ENCODE data around the gene STOX1.
A peak's percentile ranks its signal among the peaks of the same experiment; 100 is the strongest.
"Not testable (repeated sequence)": the region's sequence is repeated elsewhere in the genome, so short reads cannot be mapped to it uniquely, and the experiment has no call there.

Gene STOX1

DNA sequence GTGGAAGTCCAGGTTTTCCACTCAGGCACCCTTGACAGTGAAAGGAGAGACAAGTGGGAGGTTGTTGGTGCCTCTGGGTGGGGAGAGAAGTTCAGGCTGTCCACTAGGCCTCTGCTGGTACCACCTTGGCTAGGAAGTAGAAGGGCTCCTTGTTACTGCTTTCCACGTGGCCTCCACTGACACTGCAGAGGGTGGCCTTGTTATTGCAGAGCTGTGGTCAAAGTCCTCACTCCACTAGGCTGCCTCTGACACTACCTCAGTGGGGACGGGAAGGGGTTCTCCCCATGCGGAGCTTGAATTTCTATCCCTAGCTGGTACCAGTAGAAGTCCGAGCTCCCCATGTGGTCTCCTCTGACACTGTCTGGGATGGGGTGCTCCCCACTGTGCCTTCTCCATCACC lies 14.9 kb upstream of the STOX1 start:
- H3K4me3 ChIP-seq (ENCODE audit: low read length): no peak overlapping the region
- TF ChIP-seq ZNF274 (IDR thresholded peaks at IDR 0.05; ENCODE audit: low read depth, low read length): no peak

DNA sequence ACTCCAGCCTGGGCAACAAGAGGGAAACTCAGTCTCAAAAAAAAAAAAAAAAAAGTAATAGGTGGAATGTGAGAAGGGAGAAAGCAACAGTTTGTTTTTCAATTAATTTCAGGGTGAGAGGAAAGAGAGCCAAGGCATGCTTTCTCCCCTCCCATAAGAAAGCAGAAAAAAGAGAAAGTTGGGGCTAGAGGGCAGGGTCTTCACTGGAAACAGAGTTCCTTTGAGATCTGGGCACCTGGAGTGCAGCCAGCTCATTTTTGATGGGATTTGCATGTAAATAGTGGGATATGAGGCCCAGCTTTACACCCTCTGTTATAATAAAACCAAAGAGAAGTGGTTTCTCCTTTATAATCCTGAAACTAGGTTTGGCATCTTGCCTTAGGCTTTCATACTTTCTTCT lies 13.8 kb upstream of the STOX1 start:
- no peak for TF ChIP-seq ZNF274 (IDR thresholded peaks at IDR 0.05; ENCODE audit: low read depth, low read length)
- H3K4me3 ChIP-seq (ENCODE audit: low read length): no peak overlapping the region

DNA sequence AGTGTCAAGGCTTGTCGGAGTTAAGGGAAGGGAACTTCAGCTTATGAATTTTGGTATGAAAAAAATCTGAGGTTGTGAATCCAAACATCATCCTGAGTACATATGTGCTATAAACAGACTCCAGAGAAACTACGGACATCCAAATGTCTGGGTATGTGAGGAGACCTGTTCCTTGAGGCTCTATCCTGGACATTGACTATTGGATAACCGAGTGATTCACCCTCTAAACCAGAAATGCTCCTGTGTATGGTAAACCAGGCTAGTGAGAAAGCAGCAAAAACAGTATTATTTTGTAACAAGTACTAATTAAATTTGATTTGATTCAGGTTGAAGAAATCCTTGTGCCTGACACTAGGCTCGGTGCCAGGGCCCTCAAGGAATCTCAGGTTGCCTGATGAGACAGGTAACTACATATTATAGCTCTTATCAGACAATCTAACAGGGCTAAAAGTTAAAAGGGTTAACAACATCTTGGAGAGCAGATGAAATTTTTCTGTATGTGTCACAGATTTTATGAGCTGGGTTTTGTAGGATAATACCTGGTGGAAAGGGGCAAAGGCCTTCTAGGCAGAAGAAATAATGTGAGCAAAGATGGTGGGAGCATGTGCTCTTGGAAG lies 10.4 kb upstream of the STOX1 start:
- TF ChIP-seq ZNF274 (IDR thresholded peaks at IDR 0.05; ENCODE audit: low read depth, low read length): no peak

DNA sequence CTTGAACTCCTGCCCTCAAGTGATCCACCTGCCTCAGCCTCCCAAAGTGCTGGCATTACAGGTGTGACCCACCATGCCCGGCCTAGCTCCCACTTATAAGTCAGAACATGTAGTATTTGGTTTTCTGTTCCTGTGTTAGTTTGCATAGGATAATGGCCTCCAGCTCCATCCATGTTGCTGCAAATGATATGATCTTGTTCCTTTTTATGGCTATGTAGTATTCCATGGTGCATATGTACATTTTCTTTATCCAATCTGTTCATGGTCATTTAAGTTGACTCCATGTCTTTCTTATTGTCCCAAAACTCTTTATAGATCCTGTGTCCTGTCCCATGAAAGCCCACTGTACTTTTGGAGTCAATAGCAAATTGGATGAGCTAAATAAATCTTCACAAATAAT lies 7.0 kb upstream of the STOX1 start:
- H3K4me3 ChIP-seq (ENCODE audit: low read length): not testable (repeated sequence)

More for the DNA sequence above, 10.4 kb upstream of the STOX1 start:
- H3K4me3 ChIP-seq (ENCODE audit: low read length): no peak overlapping the region

DNA sequence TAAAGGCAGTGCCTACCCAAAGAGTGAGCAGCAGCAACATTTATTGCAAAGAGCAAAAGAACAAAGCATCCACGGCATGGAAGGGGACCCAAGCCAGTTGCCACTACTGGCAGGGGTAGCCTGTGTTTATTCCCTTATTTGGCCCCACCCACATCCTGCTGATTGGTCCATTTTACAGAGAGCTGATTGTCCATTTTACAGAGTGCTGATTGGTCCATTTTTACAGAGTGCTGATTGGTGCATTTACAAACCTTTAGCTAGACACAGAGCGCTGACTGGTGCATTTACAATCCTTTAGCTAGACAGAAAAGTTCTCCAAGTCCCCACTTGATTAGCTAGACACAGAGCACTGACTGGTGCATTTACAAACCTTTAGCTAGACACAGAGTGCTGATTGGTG lies 4.7 kb upstream of the STOX1 start:
- not testable (repeated sequence) for H3K4me3 ChIP-seq (ENCODE audit: low read length)

DNA sequence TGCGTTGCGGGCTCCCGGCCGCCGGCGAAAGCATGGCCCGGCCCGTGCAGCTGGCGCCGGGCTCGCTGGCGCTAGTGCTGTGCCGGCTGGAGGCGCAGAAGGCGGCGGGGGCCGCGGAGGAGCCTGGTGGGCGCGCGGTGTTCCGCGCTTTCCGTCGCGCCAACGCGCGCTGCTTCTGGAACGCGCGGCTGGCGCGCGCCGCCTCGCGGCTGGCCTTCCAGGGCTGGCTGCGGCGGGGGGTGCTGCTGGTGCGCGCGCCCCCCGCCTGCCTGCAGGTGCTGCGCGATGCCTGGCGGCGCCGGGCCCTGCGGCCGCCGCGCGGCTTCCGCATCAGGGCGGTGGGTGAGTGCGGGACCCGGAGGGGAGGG lies 245 bp downstream of the STOX1 start:
- H3K4me3 ChIP-seq (ENCODE audit: low read length): peak overlapping the region; percentile 46; the same call in 1 of the 2 replicates

DNA sequence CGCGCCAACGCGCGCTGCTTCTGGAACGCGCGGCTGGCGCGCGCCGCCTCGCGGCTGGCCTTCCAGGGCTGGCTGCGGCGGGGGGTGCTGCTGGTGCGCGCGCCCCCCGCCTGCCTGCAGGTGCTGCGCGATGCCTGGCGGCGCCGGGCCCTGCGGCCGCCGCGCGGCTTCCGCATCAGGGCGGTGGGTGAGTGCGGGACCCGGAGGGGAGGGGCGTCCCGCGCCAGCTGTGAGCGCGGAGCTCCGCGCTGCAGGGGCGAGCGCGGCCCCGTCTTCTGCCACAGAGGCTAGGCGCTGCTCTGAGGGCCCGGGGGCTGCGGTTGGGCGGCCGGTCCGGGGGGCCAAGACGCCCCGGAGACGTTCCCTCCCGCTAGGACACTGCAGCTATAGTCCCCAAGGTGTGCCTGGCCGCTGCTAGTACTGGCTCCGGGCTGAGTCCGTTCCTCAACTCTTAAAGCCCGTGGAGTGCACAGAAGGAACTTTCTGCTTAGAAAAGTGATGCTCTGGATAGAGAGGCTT lies 811 bp downstream of the STOX1 start:
- peak overlapping the region; percentile 30; the same call in 1 of the 2 replicates for H3K4me3 ChIP-seq (ENCODE audit: low read length)

DNA sequence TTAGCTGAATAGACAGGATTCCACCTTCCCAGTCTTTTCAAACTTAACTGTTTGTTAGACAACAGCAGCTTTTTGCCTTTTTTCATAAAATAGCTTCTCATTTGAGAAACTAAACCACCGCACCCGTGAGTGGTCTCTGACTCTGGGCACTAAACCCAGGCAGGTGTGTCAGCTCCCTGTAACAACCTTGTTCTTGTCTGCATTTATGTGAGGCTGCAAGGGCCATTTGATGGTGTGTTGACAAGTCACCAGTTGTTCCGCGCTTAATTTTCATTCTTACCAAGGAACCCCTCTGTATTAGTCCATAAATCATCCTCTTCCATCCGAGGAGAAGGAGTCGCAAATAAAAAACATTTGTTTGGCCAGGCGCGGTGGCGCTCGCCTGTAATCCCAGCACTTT lies 1.5 kb downstream of the STOX1 start:
- TF ChIP-seq ZNF274 (IDR thresholded peaks at IDR 0.05; ENCODE audit: low read depth, low read length): no peak
- no peak overlapping the region for H3K4me3 ChIP-seq (ENCODE audit: low read length)

DNA sequence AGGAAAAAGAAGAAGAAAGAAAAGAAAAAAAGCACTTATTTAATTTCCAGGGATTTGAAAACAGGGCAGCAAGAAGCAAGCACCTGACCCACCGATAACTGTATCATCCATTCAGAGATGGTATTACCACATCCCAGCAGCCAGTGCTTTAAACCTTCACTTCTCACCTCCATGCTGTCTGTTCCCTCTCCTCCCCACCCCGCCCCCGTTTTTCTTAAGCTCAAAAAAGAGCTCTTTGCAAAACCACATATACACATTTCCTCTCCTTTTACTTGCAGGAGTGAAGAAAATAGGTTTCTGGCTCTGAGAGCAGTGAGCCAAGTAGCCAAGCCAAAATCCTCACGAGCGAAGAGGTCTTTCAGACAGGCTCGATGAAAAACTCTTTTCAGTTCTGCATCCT lies 2.2 kb downstream of the STOX1 start:
- TF ChIP-seq ZNF274 (IDR thresholded peaks at IDR 0.05; ENCODE audit: low read depth, low read length): no peak
- no peak overlapping the region for H3K4me3 ChIP-seq (ENCODE audit: low read length)

DNA sequence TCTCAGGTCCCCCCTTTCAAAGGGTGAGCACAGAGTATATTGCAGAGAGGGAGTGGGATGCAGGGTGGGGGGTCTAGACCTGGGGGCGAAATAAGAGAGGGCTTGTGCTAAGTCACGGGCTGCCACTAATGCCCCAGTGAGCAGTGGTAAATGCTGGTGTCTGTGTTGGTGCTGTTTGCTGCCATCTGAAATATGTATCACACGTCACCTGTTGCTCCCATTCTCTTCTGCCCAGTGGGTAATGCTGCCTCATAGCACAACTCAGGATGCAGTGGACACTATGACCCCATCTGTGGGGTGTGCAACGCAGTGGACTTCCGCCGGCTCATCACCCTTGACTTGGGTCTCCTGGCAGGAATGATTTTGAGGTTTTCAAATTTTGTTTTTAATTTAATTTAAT lies 2.6 kb downstream of the STOX1 start:
- no peak for TF ChIP-seq ZNF274 (IDR thresholded peaks at IDR 0.05; ENCODE audit: low read depth, low read length)
- no peak overlapping the region for H3K4me3 ChIP-seq (ENCODE audit: low read length)

DNA sequence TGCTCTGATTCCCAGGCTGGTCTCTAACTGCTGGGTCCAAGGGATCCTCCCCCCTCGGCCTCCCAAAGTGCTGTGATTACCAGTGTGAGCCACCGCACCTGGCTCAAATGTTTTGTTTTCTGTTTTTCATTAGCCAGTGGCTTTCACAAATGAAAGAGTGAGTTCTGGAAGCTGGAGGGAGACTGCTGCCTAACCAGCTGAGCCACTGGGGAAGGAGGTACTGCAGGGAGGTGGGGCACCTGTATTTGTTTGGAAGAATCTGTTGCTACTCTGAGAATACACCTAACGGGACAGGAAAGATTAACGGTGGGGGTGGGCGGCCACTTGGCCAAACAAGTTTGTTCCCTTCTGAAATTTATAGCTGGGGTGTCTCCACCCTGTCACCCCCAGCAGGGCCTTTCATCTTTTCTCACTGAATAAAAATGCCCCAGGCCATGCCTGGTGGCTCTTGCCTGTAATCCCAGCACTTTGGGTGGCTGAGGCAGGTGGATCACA lies 4.7 kb downstream of the STOX1 start:
- TF ChIP-seq ZNF274 (IDR thresholded peaks at IDR 0.05; ENCODE audit: low read depth, low read length): no peak
- no peak overlapping the region for H3K4me3 ChIP-seq (ENCODE audit: low read length)

DNA sequence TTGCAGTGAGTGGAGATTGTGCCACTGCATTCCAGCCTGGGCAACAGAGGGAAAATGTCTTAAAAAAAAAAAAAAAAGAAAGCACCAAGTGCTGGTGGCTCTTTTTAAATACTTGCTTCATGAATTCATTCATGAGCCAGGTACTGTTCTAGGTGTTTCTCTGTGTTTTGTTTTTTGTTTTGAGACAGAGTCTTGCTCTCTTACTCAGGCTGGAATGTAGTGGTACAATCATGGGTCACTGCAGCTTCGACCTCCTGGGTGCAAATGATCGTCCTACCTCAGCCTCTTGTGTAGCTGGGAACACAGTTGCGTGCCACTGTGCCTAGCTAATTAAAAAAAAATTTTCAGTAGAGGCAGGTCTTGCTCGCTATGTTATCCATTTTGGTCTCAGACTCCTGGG lies 5.3 kb downstream of the STOX1 start:
- no peak for TF ChIP-seq ZNF274 (IDR thresholded peaks at IDR 0.05; ENCODE audit: low read depth, low read length)
- H3K4me3 ChIP-seq (ENCODE audit: low read length): no peak overlapping the region

DNA sequence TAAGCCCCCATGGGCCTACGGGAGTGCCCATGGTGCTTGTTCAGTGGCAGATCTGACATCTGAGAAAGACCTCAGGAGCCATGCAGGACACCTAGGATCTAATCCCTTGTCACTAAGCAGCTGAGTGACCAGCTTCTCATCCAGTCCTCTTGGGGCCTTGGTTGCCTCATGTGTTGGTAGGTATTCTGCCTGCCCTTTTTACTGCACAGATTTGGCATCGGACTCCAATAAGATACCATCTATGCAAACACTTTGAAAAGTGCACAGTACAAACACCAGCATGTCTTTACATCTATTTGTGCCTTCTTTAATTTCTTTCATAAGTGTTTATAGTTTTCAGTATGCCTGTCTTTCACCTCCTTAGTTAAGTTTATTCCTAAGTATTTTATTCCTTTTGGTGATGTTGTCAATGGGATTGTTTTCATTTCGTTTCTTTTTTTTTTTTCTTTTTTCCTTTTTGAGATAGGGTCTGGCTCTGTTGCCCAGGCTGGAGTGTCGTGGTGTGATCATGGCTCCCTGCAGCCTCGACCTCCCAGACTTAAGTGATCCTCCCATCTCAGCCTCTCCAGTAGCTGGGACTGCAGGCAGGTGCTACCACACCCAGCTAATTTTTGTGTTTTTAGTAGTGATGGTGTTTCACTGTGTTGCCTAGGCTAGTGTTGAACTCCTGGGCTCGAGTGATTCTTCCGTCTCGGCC lies 10.4 kb downstream of the STOX1 start:
- TF ChIP-seq ZNF274 (IDR thresholded peaks at IDR 0.05; ENCODE audit: low read depth, low read length): no peak
- no peak overlapping the region for H3K4me3 ChIP-seq (ENCODE audit: low read length)

DNA sequence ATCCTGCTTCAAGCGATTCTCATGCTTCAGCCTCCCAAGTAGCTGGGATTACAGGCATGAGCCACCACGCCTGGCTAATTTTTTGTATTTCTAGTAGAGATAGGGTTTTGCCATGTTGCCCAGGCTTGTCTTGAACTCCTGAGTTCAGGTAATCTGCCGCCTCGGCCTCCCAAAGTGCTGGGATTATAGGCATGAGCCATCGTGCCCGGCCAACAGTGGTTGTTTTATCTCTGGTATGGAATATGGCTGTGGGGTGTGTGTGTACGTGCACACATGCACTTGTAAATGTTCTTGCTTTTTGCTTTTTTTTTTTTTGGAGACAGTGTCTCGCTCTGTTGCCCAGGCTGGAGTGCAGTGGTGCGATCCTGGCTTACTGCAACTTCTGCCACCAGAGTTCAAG lies 13.3 kb downstream of the STOX1 start:
- not testable (repeated sequence) for H3K4me3 ChIP-seq (ENCODE audit: low read length)

DNA sequence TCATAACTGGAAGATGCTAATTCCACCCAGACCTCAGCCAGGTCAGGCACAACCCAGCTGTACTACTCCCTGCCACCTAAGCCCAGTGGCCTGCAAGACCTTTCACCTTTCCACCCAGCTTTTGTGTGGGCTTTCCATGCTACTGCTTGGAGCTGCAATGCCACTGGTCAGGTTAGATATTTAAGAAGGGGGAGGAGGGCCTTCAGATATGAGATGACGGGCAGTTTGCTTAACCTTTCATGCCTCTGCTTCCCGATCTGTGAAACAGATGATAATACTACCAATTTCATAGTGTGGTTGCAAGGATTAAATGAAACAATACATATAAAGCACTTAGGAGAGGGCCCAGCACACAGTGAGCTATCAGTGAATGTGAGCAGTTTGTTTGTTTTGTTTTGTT lies 20.9 kb downstream of the STOX1 start:
- H3K4me3 ChIP-seq (ENCODE audit: low read length): no peak overlapping the region
- no peak for TF ChIP-seq ZNF274 (IDR thresholded peaks at IDR 0.05; ENCODE audit: low read depth, low read length)

DNA sequence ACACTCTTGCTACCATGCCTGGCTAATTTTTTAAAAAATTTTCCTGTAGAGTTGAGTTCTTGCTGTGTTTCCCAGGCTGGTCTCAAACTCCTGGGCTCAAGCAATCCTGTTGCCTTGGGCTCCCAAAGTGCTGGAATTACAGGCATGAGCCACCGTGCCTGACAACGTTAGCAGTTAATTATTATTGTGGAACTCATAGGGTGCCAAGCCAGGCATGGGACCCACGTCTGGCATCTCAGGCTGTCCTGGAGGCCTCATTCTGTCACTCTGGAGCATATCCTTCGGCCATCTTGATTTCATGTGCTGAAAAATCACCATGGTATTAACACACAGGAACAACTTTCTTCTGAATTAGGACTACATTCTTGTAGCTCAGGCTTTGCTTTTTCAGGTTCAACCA lies 21.5 kb downstream of the STOX1 start:
- TF ChIP-seq ZNF274 (IDR thresholded peaks at IDR 0.05; ENCODE audit: low read depth, low read length): no peak
- H3K4me3 ChIP-seq (ENCODE audit: low read length): no peak overlapping the region

All from GM08714 (cell line).